Activated CD4-positive, alpha-beta T cell treated with anti-CD3 and anti-CD28 coated beads for 1 hour (primary cell): ENCODE results near the gene MAGI3.
"Not testable (repeated sequence)": the region's sequence is repeated elsewhere in the genome, so short reads cannot be mapped to it uniquely, and the experiment has no call there.

Source experiments
- DNase-seq: peaks from one replicate; pipeline ENCODE4 v3.0.0-alpha.2; 2020

MAGI3 gene

DNA sequence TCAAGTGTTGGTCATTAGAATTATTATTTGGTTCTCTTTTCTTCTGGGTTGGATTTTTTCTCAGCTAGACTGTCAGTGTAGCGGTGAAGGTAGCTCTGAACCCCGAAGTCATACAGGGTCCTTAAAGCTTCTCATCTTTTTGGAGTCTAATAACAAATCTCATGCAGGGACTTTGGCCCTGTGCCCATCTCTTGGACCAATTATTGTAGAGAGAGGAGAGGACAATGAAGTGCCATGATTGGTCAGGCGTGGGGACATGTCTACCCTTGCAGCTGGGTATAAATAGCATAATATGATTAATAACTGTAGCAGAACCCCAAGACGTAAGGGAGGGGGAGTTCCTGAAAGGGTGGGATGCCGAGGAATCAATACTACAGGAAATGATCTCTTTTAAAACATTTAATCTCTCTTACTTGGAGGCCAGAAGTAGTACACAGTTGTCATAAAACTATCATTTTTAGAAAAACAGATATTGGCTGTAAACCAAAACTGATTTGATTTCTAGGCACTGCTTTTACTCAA is 8.8 kb downstream of the MAGI3 start:
- no peak for DNase-seq

DNA sequence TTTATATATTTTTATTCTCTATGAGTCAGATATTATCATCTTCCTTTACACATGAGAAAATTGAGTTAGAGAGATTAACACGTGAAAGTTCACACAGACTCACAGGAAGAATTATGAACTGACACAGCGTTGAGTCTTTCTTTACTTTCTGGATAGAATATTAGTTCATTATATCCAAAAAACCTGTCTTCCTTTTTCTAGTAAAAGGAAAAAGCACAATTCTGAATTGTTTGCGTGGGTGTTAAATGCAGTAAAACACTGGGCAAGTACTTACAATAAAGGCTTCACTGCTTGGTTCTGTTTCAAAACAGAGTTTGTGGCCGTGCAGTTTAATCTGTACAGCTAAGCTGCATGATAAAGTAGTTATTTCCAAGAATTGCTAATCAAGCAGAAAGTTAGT is 10.8 kb downstream of the MAGI3 start:
- DNase-seq = no peak

DNA sequence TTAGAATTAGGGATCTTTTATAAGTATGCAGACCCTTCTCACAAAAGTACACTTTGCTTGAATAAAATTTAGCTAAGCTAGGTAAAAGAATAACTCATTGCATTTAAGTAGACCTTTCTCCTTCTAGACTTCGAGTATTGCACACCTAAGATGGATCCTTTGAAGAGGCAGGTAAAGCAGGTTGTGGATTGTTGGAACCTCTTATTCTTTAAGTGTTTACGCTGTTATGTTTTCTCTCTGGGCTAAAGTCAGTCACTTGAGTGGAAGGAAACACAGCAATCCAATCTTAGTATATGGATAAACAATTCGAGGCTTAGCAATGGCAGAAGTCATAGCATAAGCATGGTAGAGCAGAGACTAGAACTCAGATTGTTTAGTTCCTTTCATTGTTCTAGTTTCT is 11.4 kb downstream of the MAGI3 start:
- DNase-seq = no peak

DNA sequence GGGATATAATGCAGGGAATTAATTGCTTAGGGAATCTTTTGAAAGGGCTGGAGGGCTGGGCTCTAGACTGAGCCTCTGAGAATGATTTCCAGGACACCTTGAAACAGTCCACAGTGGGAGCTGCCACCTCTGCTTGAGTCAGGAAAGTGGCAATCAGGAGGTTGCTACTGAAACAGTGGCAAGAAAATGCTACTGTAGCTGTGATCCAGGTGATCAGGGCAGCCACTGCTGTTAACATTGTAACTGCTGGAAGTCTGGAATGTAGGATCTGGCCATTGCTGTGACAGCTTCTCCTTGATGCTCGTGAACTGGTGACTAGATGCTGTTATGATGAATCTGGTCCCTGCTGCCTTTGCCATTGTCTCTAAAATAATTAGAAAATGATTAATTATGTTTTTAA is 12.8 kb downstream of the MAGI3 start:
- DNase-seq = no peak

DNA sequence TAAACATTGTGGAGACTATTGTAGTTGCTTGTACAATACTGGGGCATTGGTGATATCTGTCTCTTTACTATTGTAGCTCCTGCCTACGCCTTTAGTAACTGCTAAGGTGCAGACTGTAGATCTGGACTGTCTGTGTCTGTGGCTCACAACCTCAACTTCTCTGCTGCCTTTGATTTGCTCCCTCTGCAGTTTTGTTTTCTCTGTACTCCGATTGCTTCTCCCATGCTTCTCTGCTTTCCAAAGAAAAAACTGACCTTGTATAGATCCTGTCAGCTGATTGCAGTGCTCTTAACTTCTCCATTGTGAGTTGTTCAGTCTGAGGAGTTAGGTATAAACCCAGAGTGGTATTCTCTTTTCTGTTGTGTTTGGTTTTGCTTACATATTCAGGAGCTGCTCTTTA is 15.3 kb downstream of the MAGI3 start:
- no peak for DNase-seq

DNA sequence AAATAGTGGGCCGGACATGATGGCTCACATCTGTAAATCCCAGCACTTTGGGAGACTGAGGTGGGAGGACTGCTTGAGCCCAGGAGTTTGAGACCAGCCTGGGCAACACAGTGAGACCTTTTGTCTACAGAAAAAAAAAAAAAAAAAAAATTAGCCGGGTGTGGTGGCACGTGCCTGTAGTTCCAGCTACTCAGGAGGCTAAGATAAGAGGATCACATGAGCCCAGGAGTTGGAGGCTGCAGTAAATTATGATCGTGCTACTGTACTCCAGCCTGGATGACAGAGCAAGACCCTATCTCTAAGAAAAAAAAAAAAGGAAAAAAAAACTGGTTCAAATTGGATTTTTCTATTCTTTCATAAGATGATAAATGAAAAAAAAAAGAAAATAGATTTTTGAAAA is 15.8 kb downstream of the MAGI3 start:
- not testable (repeated sequence) for DNase-seq

DNA sequence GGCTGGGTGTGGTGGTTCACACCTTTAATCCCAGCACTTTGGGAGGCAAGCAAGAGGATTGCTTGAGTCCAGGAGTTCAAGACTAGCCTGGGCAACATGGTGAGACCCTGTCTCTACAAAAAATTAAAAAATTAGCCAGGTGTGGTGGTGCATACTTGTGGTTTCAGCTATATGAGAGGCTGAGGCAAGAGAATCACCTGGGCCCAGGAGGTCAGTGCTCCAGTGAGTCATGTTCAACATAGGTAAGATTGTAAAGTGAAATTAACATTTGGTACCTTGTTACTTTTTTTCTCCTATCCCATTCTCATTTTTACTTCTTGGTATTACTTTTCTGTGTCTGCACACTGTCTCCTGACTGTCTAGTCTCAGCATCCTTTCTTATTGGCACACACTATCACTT is 19.0 kb downstream of the MAGI3 start:
- DNase-seq = no peak

DNA sequence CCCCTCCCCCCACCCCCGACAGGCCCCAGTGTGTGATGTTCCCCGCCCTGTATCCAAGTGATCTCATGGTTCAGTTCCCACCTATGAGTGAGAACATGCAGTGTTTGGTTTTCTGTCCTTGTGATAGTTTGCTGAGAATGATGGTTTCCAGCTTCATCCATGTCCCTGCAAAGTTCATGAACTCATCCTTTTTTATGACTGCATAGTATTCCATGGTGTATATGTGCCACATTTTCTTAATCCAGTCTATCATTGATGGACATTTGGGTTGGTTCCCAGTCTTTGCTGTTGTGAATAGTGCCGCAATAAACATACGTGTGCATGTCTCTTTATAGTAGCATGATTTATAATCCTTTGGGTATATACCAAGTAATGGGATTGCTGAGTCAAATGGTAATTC is 21.7 kb downstream of the MAGI3 start:
- DNase-seq = not testable (repeated sequence)

DNA sequence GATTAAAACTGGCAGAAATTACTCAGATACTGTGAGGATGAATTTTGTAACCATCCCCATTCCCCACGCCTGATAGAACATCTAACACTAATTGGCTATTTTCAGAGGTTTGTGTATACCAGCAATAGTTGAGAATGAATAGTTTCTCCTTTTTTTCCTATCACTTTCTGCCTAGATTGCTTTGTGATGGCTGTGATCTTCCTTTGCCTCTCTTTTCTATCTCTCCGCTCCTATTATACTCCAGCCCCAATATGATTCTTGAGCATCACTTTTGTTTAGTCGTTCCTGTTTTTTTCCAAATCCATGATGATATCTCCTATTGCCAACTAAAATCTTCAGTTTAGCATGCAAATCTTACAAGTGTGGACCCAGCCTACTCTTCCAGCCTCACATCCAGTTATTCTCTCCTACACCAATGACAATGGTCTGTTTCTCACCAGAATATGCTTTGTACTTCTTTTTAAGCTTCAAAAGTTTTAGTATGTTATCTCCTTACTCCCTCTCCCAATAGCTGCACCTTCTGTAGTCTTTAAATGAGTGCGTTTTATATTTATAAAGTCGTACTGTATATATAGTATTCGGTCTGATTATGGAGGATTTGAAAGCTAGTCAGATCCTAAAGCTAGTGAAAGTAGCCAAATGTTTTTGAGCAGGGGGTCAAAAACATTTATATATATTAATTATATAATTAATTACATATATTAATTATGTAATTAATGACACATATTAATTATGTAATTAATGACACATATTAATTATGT is 25.2 kb downstream of the MAGI3 start:
- DNase-seq = no peak

DNA sequence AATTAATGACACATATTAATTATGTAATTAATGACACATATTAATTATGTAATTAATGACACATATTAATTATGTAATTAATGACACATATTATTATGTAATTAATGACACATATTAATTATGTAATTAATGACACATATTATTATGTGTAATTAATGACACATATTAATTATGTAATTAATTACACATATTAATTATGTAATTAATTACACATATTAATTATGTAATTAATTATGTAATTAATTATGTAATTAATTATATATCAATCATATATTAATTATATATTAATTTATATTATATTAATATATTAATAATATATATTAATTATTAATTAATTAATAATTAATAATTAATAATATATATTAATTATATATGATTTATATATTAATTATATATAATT is 25.8 kb downstream of the MAGI3 start:
- not testable (repeated sequence) for DNase-seq

DNA sequence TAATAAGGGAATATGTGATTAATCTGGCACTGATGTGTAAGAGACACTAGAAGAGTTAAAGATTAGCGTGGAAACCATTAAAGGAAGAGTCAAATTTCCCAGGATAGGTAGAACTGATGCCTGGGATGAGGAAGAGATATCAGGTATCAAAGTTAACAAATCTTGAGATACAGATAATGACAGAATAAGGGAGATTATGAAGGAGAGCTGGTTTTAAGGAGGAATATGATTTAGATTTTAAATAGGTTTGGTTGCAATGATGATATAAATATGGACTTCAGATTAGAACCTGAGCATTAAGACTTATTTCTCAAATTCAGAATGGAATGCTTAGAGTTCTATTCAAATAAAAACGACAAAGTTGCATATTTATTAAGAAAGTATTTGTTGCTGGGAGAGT is 26.2 kb downstream of the MAGI3 start:
- no peak for DNase-seq

DNA sequence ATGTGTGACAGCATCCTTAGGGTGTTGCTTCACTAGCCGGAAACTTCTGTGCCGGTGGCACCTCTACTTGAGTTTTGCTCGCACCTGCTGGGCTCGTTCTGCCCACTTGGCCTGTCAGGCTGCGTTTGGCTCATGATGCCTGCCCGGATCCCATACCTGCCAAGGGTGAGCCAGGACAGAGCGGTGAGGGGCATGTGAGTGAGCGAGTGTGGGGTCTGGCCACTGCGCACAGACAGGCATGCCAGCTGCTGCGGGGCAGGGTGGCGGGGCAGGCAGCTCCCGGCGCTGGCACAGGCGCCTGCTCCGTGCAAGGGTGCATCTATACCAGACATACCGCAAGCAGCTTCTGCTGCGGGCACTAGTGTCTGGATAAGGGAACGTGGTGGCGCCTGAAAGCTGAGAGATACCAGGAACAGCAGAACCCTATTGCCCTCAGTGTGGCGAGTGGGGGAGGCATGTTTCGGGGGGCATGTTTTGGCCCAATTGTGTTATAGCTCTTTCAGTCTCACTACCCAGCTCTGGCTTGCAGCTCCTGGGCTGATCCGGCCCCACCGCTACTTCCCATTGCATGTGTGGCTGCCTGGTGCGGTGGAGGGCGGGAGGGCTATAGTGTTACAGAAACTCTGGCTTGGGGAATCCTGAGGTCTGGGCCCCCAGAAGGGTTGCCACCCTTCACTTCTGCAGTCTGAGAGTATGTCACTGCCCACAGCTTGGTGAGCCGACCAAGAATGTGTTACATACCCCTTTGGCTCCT is 32.2 kb downstream of the MAGI3 start:
- DNase-seq = no peak

DNA sequence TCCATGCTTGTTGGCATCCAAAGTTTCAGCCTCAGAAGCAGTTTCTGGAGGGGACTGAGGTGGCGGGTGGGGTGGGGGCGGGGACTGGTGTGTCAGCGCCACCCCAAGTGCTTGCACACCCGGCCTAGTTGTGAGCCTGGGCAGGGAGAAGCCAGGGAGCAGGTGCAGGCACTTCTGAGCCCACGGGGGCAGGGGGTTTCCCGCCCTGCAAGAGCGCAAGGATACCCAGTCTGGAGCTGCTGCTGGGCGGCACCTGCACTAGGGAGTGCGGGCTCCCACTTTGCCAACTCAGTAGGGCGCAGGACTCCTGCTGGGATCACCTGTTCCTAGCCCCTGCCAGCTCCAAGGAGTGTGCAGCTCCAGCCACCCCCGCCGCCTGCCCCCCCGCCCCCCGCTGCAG is 33.5 kb downstream of the MAGI3 start:
- DNase-seq = no peak

DNA sequence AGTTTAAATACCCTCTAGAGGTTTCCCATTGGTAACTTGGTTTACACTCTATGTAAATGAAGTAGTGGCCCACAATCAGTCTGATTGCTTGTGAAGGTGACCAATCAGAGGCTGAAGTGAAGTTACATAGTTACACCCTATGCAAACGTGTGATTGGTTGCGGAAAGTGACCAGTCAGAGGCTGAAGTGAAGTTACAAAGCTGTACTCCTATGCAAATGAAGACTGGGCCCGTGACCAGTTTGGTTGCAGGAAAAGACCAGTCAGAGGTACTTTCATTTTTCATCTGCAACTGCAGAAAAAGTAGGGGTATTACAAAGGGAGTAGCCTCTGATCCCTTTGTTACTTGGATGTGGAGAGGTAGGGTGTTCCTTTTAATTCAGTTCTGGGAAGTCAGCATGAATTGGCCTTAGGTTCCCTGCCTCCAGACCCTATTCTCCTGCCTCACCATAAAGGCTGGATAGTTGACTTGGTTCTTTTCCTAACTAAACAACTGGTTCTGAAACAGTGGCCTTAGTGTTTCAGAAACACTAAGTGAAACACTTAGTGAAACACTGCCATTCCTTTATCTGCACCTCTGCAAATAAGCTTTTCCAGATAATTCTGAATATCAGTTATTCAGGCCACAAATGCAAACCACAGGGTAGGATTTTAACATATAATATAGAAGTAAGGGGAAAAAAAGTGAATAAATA is 39.3 kb downstream of the MAGI3 start:
- DNase-seq = no peak

DNA sequence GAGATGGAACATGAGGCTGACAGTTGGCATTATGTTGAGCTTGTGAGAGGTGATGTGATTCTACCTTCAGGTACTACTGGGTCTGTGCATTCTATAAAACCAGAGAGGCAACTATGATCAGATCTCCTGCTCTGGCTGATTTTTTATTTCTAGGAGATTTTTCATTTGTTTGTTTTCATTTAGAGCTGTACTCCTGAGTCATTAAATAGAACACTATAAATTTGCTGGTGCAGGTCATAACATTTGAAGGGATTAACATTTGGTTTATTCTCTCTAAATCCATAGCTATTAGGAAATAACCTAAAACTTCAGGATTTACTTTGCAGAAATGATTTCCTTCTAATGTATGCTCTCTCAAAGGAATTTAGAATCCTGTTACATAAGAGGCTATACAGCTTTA is 42.9 kb downstream of the MAGI3 start:
- DNase-seq = no peak

DNA sequence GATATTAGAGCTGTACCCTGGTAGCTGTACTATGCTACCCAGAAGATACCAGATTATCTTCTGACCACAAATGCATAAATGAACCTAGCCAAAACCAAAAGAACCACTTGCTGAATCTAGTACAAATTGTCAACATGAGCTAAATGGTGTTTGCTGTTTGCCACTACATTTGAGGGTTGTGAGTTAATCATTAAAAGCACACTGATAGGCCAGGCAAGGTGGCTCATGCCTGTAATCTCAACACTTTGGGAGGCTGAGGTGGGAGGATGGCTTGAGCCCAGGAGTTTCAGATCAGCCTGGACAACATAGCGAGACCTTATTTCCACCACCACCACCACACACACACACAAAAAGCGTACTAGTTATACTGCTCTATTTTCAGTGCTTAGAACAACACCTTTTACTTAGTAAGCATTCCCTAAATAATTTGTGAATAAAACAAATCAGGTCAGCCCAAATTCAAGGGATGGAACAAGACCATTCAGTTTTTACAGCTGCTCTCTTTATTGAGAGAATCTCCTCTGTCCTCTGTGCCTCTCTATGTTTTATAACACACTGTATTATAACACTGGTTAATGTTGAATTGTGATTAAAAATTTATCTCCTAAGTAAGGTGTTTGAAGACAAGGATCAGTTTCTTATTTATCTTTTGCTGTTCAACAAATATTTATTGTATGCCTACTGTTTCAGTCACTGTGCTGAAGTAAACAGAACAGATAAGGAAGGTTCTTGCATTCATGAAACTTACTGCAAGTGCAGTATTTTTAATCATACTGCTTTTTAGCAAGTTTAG is 44.0 kb downstream of the MAGI3 start:
- no peak for DNase-seq

DNA sequence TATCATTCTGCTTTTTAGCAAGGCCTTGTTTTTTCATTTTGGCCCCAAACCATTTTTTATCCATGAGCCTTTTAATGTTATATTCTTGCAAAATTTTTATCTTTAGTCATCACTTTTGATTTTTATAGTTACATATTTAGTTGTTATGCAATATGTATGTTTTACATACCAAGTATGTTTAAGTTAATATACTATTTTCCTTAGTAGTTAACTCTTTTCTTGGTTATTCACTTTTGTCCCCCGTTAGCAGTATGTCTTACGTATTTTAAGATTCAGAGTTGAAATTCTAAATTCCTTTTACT is 44.5 kb downstream of the MAGI3 start:
- DNase-seq = no peak

DNA sequence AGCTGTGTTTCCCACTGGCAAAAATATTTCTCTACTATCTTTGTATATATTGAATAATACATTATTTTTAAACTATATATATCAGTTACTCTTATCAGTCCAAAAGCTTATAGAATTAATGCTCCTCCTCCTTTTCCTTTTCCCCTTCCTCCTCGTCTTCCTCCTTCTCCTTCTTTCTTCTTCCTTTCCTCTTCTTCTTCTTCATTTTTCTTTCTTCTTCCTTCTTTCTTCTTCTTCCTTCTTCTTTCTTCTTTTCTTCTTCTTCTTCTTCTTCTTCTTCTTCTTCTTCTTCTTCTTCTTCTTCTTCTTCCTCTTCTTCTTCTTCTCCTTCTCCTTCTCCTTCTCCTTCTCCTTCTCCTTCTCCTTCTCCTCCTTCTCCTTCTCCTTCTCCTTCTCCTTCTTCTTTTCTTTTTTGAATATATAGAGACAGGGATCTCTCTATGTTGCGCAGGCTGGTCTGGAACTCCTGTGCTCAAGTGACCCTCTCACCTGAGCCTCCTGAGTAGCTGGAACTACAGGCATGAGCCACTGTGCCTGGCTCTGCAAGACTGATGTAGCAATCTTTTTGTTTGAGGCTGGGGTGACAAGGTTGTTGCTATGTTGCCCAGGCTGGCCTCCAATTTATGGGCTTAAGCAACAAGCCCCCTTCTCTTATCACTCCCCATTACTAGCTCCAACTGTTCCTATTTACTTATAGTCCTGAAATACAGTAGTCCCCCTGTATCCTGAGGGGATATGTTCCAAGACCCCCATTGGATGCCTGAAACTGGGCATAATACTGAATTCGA is 47.4 kb downstream of the MAGI3 start:
- no peak for DNase-seq

DNA sequence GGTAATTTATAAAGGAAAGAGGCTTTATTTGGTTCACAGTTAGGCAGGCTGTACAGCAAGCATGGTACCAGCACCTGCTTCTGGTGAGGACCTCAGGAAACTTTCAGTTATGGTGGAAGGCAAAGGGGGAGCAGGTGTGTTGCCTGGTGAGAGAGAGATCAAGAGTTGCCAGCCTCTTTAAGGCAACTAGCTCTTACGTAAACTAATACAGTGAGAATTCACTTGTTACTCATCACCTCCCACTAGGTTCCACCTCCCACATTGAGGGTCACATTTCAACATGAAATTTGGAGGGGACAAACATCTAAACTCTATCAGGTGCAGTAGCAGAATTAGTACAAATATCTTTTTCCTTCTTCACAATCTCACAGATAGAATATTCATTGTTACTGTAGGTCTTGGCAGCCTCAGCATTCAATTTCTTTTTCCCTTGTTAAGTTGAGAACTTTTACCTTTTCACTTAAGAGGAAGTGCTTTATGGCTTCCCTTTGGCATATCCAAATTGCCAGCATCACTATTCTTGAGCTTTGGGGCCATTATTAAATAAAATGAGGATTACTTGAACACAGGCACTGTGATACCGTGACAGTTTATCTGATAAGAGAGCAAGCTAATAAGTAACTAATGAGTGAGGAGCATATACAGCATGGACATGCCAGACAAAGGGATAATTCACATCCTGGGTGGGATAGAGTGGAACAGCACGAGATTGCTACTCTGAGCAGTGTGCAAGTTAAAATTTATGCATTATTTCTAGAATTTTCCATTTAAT is 48.4 kb downstream of the MAGI3 start:
- no peak for DNase-seq

DNA sequence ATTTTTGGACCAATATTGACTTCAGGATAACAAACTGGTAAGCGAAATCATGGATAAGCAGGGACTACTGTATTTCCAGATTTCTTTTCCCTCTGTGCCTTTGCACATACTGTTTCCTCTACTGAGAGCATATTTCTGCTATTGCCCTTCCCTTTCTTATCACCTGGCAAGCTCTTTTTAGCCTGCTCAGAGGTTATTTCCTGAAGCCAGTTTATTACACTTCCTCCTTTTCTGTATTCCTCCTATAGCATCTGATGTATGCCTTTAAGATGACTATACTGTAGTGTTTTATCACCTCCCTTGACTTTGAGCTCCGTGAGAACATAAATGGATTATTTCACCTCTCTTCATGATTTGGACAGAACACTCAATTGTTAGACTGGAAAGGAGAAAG is 49.0 kb downstream of the MAGI3 start:
- no peak for DNase-seq

DNA sequence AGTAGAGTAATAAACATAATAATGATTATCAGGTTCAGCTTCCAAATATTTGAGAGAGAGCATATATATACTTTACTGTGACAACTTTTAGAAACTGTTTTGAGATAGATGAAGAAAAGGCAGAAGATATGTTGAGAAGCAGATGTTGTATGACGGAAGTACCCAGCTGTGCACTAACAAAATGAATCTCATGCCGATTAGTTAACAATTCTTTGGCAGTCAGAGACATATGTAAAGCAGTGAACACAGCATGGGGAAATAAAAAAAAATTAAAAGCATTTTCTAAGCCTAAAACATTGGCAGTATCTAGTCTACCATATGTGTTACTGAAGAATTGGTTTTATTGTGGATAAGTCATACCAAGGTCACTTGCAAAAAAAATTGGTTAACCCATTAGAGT is 51.8 kb downstream of the MAGI3 start:
- DNase-seq = no peak

DNA sequence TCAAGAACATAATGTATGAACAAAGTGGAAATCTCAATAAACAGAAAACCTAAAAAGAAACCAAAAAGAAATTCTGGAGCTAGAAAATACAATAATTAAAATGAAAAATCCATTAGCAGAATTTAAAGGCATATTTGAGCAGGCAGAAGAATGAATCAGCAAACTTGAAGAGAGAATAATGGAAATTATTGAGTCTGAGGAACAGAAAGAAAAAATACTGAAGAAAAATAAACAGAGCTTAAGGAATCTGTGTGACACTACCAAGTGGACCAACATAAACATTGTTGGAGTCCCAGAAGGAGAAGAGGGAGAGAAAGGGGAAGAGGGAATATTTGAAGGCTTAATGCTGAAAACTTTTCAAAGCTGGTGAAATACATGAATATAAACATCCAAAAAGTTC is 54.5 kb downstream of the MAGI3 start:
- DNase-seq = no peak
